ENCODE data around the gene ANAPC16. TPM values are rescaled to one million over a fixed set of nuclear protein-coding genes. Genes with fewer than 3 reads are reported as not detected.

ANAPC16 gene
- total RNA-seq, 1 donor from 2014 or later, result 76.6 TPM

- Histone ChIP-seq H3K4me3 (no peak overlapping the region), H3K27ac (no peak overlapping the region), H3K27me3 (no peaks in the 10 kb centered on the region), H3K9me3 (no peaks in the 10 kb centered on the region), H3K36me3 (no peaks in the 10 kb centered on the region), H3K4me1 (peaks cover 3% of the 10 kb centered on the region)
- intact Hi-C loops (cut with DNase I), result no loop called here
- no peak for DNase-seq (ENCODE audit: extremely low spot score in 2 of 2)
- TF ChIP-seq POLR2AphosphoS5 (IDR thresholded peaks at IDR 0.05; ENCODE audit: insufficient read depth in 1 of 2, low read depth in 1 of 2), result peak in 1 of 2 donors; percentile 37
- no peak for TF ChIP-seq POLR2A (IDR thresholded peaks at IDR 0.05)
Observed at GRCh38 chr10:72171175-72171630, 44.6 kb upstream of the ANAPC16 start.

GRCh38 chr10:72173262-72173618 lies 42.6 kb upstream of the ANAPC16 start:
- intact Hi-C loops (cut with DNase I), result no loop called here
- no peak for DNase-seq (ENCODE audit: extremely low spot score in 2 of 2)

DNA sequence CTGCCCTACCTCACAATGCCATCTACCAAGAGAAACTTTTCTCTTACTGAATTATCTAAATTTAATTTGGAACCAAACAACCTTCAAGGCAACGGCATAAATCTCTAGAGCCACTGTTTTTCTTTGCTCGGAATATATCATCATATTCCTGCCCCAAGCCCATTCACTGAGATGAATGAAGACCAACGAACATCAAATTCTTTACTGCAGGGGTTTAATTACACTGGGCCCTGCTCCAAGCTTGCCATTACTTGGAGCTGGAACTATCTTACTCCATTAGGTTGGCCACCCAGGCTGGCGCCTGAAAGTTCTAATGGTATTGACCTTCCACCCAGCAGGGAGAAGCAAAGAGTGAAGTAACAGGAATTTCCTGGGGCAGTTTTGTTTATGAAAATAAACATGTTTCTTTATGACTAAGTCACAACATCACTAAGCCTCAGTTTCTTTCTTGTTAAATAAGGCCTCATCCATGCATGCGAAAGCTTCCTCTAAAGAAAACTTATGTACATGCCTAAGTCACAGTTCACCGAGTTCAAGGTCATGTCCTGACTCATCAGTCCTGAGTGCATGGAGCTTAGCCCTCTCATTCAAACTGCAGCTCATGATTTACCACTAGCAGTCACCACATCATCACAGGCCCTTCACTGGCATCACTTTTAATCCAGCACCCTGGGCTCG lies 42.1 kb upstream of the ANAPC16 start:
- Histone ChIP-seq H3K27me3 (no peaks in the 10 kb centered on the region), H3K27ac (no peak overlapping the region), H3K36me3 (peaks cover 0 to 6% of the 10 kb centered on the region in 2 donors), H3K4me1 (peaks cover 3% of the 10 kb centered on the region), H3K4me3 (no peak overlapping the region), H3K9me3 (no peaks in the 10 kb centered on the region)
- intact Hi-C loops (cut with DNase I), result no loop called here
- TF ChIP-seq POLR2A (IDR thresholded peaks at IDR 0.05), result no peak
- TF ChIP-seq, protein P1, sequence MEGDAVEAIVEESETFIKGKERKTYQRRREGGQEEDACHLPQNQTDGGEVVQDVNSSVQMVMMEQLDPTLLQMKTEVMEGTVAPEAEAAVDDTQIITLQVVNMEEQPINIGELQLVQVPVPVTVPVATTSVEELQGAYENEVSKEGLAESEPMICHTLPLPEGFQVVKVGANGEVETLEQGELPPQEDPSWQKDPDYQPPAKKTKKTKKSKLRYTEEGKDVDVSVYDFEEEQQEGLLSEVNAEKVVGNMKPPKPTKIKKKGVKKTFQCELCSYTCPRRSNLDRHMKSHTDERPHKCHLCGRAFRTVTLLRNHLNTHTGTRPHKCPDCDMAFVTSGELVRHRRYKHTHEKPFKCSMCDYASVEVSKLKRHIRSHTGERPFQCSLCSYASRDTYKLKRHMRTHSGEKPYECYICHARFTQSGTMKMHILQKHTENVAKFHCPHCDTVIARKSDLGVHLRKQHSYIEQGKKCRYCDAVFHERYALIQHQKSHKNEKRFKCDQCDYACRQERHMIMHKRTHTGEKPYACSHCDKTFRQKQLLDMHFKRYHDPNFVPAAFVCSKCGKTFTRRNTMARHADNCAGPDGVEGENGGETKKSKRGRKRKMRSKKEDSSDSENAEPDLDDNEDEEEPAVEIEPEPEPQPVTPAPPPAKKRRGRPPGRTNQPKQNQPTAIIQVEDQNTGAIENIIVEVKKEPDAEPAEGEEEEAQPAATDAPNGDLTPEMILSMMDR (IDR thresholded peaks at IDR 0.05), result no peak
- no peak for TF ChIP-seq POLR2AphosphoS5 (IDR thresholded peaks at IDR 0.05; ENCODE audit: insufficient read depth in 1 of 2, low read depth in 1 of 2)
- no peak for DNase-seq (ENCODE audit: extremely low spot score in 2 of 2)

More at GRCh38 chr10:72173262-72173618, 42.6 kb upstream of the ANAPC16 start:
- Histone ChIP-seq H3K4me1 (peaks cover 3% of the 10 kb centered on the region), H3K27ac (no peak overlapping the region), H3K36me3 (peaks cover 0 to under 1% of the 10 kb centered on the region in 2 donors), H3K4me3 (no peak overlapping the region), H3K9me3 (no peaks in the 10 kb centered on the region), H3K27me3 (no peaks in the 10 kb centered on the region)
- TF ChIP-seq POLR2AphosphoS5 (IDR thresholded peaks at IDR 0.05; ENCODE audit: insufficient read depth in 1 of 2, low read depth in 1 of 2) (no peak), POLR2A (IDR thresholded peaks at IDR 0.05) (no peak)
- TF ChIP-seq, protein P1 (IDR thresholded peaks at IDR 0.05), result no peak

GRCh38 chr10:72174297-72174662 lies 41.5 kb upstream of the ANAPC16 start:
- H3K4me3 ChIP-seq, result no peak overlapping the region
- intact Hi-C loops (cut with DNase I), result no loop called here
- no peak overlapping the region for H3K27ac ChIP-seq
- H3K27me3 ChIP-seq, result no peaks in the 10 kb centered on the region
- DNase-seq (ENCODE audit: extremely low spot score in 2 of 2), result no peak
- H3K9me3 ChIP-seq, result no peaks in the 10 kb centered on the region
- H3K36me3 ChIP-seq, result peaks cover 0 to 10% of the 10 kb centered on the region in 2 donors
- peaks cover 3% of the 10 kb centered on the region for H3K4me1 ChIP-seq
- TF ChIP-seq POLR2A (IDR thresholded peaks at IDR 0.05) (no peak), POLR2AphosphoS5 (IDR thresholded peaks at IDR 0.05; ENCODE audit: insufficient read depth in 1 of 2, low read depth in 1 of 2) (no peak)
- TF ChIP-seq, protein P1 (IDR thresholded peaks at IDR 0.05), result no peak

DNA sequence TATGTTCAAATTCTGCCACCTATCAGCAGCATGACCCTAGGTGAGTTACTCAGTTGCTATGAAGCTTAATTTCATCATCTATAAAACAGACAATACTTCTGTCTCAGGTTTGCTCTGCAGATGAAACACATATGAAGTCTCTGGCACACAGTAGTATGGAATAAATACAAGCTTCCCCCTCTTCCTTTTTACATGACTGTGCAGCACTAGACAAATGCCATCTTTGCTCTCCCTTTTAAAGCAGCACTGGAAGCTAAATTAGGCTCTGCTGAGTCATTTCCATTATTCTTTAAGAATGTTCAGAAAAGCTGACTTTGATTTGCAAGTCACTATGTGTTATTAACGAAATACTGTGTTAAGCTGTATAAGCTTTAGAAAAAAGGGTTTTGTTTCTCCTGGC lies 40.7 kb upstream of the ANAPC16 start:
- no peak for DNase-seq (ENCODE audit: extremely low spot score in 2 of 2)
- no peaks in the 10 kb centered on the region for H3K27me3 ChIP-seq
- no peak for TF ChIP-seq POLR2A (IDR thresholded peaks at IDR 0.05)
- TF ChIP-seq, protein P1 (IDR thresholded peaks at IDR 0.05), result no peak
- no peak for TF ChIP-seq POLR2AphosphoS5 (IDR thresholded peaks at IDR 0.05; ENCODE audit: insufficient read depth in 1 of 2, low read depth in 1 of 2)
- intact Hi-C loops (cut with DNase I), result no loop called here
- H3K4me3 ChIP-seq, result no peak overlapping the region
- no peak overlapping the region for H3K27ac ChIP-seq
- H3K36me3 ChIP-seq, result peaks cover 0 to 10% of the 10 kb centered on the region in 2 donors
- no peaks in the 10 kb centered on the region for H3K9me3 ChIP-seq
- peaks cover 3% of the 10 kb centered on the region for H3K4me1 ChIP-seq
